NCI-H446 (cell line): ENCODE measurements around the gene XPC.

Experiments used
- DNase-seq, 2 experiments: peaks; one replicate each; lab custom pipeline; 2025; lab: John Stamatoyannopoulos, UW

Gene XPC

GRCh38 chr3:14208168-14208567 is 29.8 kb upstream of the XPC start:
- DNase-seq: no peak

GRCh38 chr3:14206548-14207177 is 28.3 kb upstream of the XPC start:
- no peak for DNase-seq

GRCh38 chr3:14204515-14205284 is 26.3 kb upstream of the XPC start:
- DNase-seq: no peak

- DNase-seq: peak in 1 of 2 experiments; percentile 54
Measured at GRCh38 chr3:14203521-14204079, 25.2 kb upstream of the XPC start.

- DNase-seq: no peak
Measured at GRCh38 chr3:14202874-14203520, 24.6 kb upstream of the XPC start.

- DNase-seq: no peak
Measured at GRCh38 chr3:14201940-14202684, 23.7 kb upstream of the XPC start.

GRCh38 chr3:14200841-14201240 is 22.4 kb upstream of the XPC start:
- no peak for DNase-seq

GRCh38 chr3:14200276-14200675 is 21.9 kb upstream of the XPC start:
- DNase-seq: no peak

GRCh38 chr3:14199641-14200040 is 21.2 kb upstream of the XPC start:
- no peak for DNase-seq

- DNase-seq: no peak
Measured at GRCh38 chr3:14194865-14195264, 16.5 kb upstream of the XPC start.

GRCh38 chr3:14188041-14188754 is 9.8 kb upstream of the XPC start:
- DNase-seq: no peak

- DNase-seq: no peak
Measured at GRCh38 chr3:14186854-14187458, 8.6 kb upstream of the XPC start.

- DNase-seq: no peak
Measured at GRCh38 chr3:14183015-14183577, 4.7 kb upstream of the XPC start.

- DNase-seq: no peak
Measured at GRCh38 chr3:14181253-14181652, 2.9 kb upstream of the XPC start.

- no peak for DNase-seq
Measured at GRCh38 chr3:14179795-14180194, 1.4 kb upstream of the XPC start.

GRCh38 chr3:14179114-14179465 is 689 bp upstream of the XPC start:
- no peak for DNase-seq

GRCh38 chr3:14177580-14178246 is 688 bp downstream of the XPC start:
- no peak for DNase-seq

- DNase-seq: no peak
Measured at GRCh38 chr3:14175383-14176037, 2.9 kb downstream of the XPC start.

GRCh38 chr3:14174483-14174882 is 3.9 kb downstream of the XPC start:
- DNase-seq: no peak

GRCh38 chr3:14172496-14172895 is 5.9 kb downstream of the XPC start:
- no peak for DNase-seq
